Endodermal cell (in vitro differentiated cells): ENCODE results near the gene DLG2. TPM values are rescaled to one million over a fixed set of nuclear protein-coding genes. Genes with fewer than 3 reads are reported as not detected.

Experiments used
- DNase-seq: peaks from one replicate; pipeline ENCODE4 v3.0.0-alpha.2; 2017
- H3K27ac ChIP-seq: 2 replicates; pipeline ENCODE4 v1.5.1; 2013; ENCODE audit warnings: mild to moderate bottlenecking, low read depth, low read length, moderate library complexity
- H3K27me3 ChIP-seq: 2 replicates; pipeline ENCODE4 v1.6.1; 2013; ENCODE audit warnings: mild to moderate bottlenecking, low read length, moderate library complexity; ENCODE audit not compliant: insufficient read depth, control insufficient read depth, poor library complexity, severe bottlenecking
- H3K36me3 ChIP-seq: 2 replicates; pipeline ENCODE4 v1.7.0; 2013; ENCODE audit warnings: mild to moderate bottlenecking, low read length, moderate library complexity; ENCODE audit not compliant: control insufficient read depth, insufficient read depth
- H3K4me1 ChIP-seq: one replicate; pipeline ENCODE4 v1.7.0; 2013; ENCODE audit warnings: low read length; ENCODE audit not compliant: control insufficient read depth, insufficient read depth
- H3K4me3 ChIP-seq: 2 replicates; pipeline ENCODE4 v1.5.1; 2013; ENCODE audit warnings: mild to moderate bottlenecking, low read length, moderate library complexity
- H3K9ac ChIP-seq: 2 replicates; pipeline ENCODE4 v1.6.1; 2013; ENCODE audit warnings: mild to moderate bottlenecking, low read length, moderate library complexity; ENCODE audit not compliant: poor library complexity, severe bottlenecking; ENCODE audit errors: extremely low read depth
- H3K9me3 ChIP-seq: 2 replicates; pipeline ENCODE4 v1.6.1; 2013; ENCODE audit warnings: mild to moderate bottlenecking, low read length, moderate library complexity; ENCODE audit not compliant: control insufficient read depth
- H3K27ac Mint-ChIP-seq: 2 replicates; pipeline ENCODE4 v1.8.0; 2020; ENCODE audit warnings: mixed read lengths
- H3K27me3 Mint-ChIP-seq: 2 replicates; pipeline ENCODE4 v1.8.0; 2021; ENCODE audit warnings: mild to moderate bottlenecking, mixed read lengths; ENCODE audit not compliant: insufficient read depth
- H3K36me3 Mint-ChIP-seq: 2 replicates; pipeline ENCODE4 v1.8.0; 2020; ENCODE audit warnings: low read depth, mixed read lengths
- H3K4me1 Mint-ChIP-seq: 2 replicates; pipeline ENCODE4 v1.8.0; 2020; ENCODE audit warnings: mixed read lengths
- H3K4me3 Mint-ChIP-seq: 2 replicates; pipeline ENCODE4 v1.8.0; 2020; ENCODE audit warnings: mild to moderate bottlenecking, moderate library complexity, mixed read lengths
- H3K9me3 Mint-ChIP-seq: 2 replicates; pipeline ENCODE4 v1.8.0; 2020; ENCODE audit warnings: mild to moderate bottlenecking, mixed read lengths
- WGBS, 2 experiments: methylation state at CpG; one replicate each; pipeline versions ENCODE4 v1.1.5 to v1.1.7; 2013; ENCODE audit warnings: missing lambda C conversion rate in 2 of 2, mixed read lengths in 1 of 2; ENCODE audit not compliant: insufficient coverage in 1 of 2, insufficient read length in 1 of 2; 5-methylcytosine and 5-hydroxymethylcytosine counted together
- total RNA-seq, 2 donors: library from RNA; stranded (reverse); fragmentation: NEBNext Ultra II Directional in 1 of 2; extraction: Animal tissue kit (Norgen Biotek cat#: 25700) in 1 of 2; gene quantifications; 2 replicates in 1 of 2; 3 replicates in 1 of 2; pipeline ENCODE4 v1.2.1, GENCODE V29; 2021
- TF ChIP-seq, protein P1 (sequence below): fragments of 200-600 bp; sonication (generic); conservative IDR thresholded peaks from 2 replicates; pipeline ENCODE4 v1.5.0; 2021; ENCODE audit warnings: antibody characterized with exemption, mild to moderate bottlenecking

Gene DLG2
- total RNA-seq, 2 donors from 2014 or later: 9.6 to 10.6 TPM

DNA sequence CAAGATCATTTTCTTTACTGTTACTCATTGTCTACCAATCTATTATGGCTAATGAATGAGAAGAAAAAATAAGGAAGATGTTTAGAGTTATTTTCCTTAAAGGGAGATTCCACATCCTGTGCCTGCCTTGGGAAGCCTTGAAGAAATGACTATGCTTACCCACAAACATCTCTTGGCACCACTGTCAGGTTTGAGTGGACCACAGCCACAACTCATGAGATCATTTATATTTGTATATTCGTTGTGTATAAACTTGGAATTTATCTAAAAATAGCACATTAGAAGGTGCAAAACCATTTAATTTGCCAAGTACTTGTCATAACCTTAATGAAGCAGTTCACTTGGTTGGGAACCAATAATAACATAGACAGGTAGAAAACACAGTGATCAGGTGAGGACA, 740.8 kb downstream of the DLG2 start:
- Mint-ChIP-seq H3K9me3 (no peaks in the 10 kb centered on the region), H3K27me3 (no peaks in the 10 kb centered on the region), H3K4me3 (no peak overlapping the region), H3K27ac (no peak overlapping the region), H3K4me1 (peaks cover 22% of the 10 kb centered on the region), H3K36me3 (no peaks in the 10 kb centered on the region)
- TF ChIP-seq, protein P1, sequence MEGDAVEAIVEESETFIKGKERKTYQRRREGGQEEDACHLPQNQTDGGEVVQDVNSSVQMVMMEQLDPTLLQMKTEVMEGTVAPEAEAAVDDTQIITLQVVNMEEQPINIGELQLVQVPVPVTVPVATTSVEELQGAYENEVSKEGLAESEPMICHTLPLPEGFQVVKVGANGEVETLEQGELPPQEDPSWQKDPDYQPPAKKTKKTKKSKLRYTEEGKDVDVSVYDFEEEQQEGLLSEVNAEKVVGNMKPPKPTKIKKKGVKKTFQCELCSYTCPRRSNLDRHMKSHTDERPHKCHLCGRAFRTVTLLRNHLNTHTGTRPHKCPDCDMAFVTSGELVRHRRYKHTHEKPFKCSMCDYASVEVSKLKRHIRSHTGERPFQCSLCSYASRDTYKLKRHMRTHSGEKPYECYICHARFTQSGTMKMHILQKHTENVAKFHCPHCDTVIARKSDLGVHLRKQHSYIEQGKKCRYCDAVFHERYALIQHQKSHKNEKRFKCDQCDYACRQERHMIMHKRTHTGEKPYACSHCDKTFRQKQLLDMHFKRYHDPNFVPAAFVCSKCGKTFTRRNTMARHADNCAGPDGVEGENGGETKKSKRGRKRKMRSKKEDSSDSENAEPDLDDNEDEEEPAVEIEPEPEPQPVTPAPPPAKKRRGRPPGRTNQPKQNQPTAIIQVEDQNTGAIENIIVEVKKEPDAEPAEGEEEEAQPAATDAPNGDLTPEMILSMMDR: no peak
- Histone ChIP-seq H3K27ac (no peak overlapping the region), H3K27me3 (no peaks in the 10 kb centered on the region), H3K36me3 (no peaks in the 10 kb centered on the region), H3K9me3 (no peaks in the 10 kb centered on the region), H3K4me3 (no peak overlapping the region), H3K4me1 (no peaks in the 10 kb centered on the region), H3K9ac (no peak overlapping the region)
- 0% methylated on average over 1 of the region's 1 CpG; no CpG with 5 or more reads in 1 of the 2 experiments for WGBS, 2 experiments
- no peak for DNase-seq

DNA sequence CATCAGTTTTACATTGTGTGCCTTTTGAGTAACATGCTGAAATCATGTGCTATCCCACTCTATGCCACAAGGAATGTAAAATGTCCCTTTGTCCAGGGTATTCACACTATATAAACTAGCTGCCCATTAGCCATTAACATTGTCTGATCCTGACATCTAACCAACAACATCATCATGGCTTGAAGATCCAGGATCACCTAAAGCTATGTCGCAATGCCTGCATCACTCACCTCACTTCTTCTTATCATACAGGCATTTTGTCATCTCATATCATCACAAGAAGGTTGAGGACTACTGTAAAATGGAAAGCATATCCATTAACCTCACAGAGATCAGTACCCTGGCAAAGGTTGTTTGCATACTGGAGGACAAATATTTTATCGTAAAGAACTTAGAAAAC, 742.3 kb downstream of the DLG2 start:
- TF ChIP-seq, protein P1: peak; percentile 26
- H3K4me1 Mint-ChIP-seq: peaks cover 22% of the 10 kb centered on the region
- Histone ChIP-seq H3K27me3 (no peaks in the 10 kb centered on the region), H3K9ac (no peak overlapping the region), H3K27ac (no peak overlapping the region), H3K4me3 (no peak overlapping the region), H3K9me3 (no peaks in the 10 kb centered on the region), H3K36me3 (no peaks in the 10 kb centered on the region), H3K4me1 (no peaks in the 10 kb centered on the region)
- H3K4me3 Mint-ChIP-seq: no peak overlapping the region
- 80 to 96% methylated on average over 1 to 2 of the region's 2 CpGs for WGBS, 2 experiments
- no peak for DNase-seq
- H3K27ac Mint-ChIP-seq: no peak overlapping the region
- H3K36me3 Mint-ChIP-seq: no peaks in the 10 kb centered on the region
- H3K9me3 Mint-ChIP-seq: no peaks in the 10 kb centered on the region
- H3K27me3 Mint-ChIP-seq: no peaks in the 10 kb centered on the region

DNA sequence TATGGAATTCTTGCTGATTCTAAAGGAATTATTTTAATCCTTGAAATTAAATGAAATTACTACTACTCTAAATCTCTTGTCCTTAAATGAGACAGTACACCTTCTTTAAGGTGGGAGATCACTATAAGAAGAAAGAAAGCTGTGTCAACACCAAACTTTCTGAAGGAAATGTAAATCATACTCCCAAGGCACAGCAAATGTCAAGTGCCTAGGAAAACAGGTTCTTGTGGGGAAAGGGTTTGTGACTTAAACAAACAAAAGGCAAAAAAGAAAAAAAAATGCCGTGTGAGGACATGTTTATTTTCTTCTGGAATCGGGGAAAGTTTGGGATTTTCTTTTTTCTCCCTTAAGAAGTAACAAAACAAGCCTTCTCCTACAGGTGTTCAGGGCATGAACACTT, 745.1 kb downstream of the DLG2 start:
- DNase-seq: no peak
- TF ChIP-seq, protein P1: no peak
- Mint-ChIP-seq H3K4me1 (peaks cover 10% of the 10 kb centered on the region), H3K27ac (no peak overlapping the region), H3K36me3 (no peaks in the 10 kb centered on the region), H3K27me3 (no peaks in the 10 kb centered on the region), H3K9me3 (no peaks in the 10 kb centered on the region), H3K4me3 (no peak overlapping the region)
- Histone ChIP-seq H3K9me3 (no peaks in the 10 kb centered on the region), H3K27ac (no peak overlapping the region), H3K4me1 (no peaks in the 10 kb centered on the region), H3K9ac (no peak overlapping the region), H3K27me3 (no peaks in the 10 kb centered on the region), H3K36me3 (no peaks in the 10 kb centered on the region), H3K4me3 (no peak overlapping the region)
- 79 to 100% methylated on average over 1 to 2 of the region's 2 CpGs for WGBS, 2 experiments
